Stimulated activated CD4-positive, alpha-beta T cell treated with anti-CD3 and anti-CD28 coated beads, TNF-alpha, amount 100 ng/mL, for 48 hours (primary cell): ENCODE results near the gene PALLD.

Experiments
- DNase-seq, 3 donors: peaks; one replicate each; pipeline ENCODE4 v3.0.0-alpha.2; 2020; ENCODE audit warnings: low read depth in 3 of 3

The PALLD gene

GRCh38 chr4:168592676-168593075 is 95.8 kb downstream of the PALLD start:
- no peak for DNase-seq

GRCh38 chr4:168593399-168593798 is 96.5 kb downstream of the PALLD start:
- no peak for DNase-seq

- no peak for DNase-seq
Measured at GRCh38 chr4:168594121-168594520, 97.3 kb downstream of the PALLD start.

- no peak for DNase-seq
Measured at GRCh38 chr4:168598191-168598590, 101.3 kb downstream of the PALLD start.

GRCh38 chr4:168600796-168601583 is 104.1 kb downstream of the PALLD start:
- DNase-seq = no peak

- DNase-seq = no peak
Measured at GRCh38 chr4:168601899-168602298, 105.0 kb downstream of the PALLD start.

- DNase-seq = no peak
Measured at GRCh38 chr4:168604496-168605373, 107.9 kb downstream of the PALLD start.

- DNase-seq = no peak
Measured at GRCh38 chr4:168605411-168605810, 108.6 kb downstream of the PALLD start.

- DNase-seq = no peak
Measured at GRCh38 chr4:168607215-168607614, 110.4 kb downstream of the PALLD start.

- no peak for DNase-seq
Measured at GRCh38 chr4:168608771-168609170, 111.9 kb downstream of the PALLD start.

- DNase-seq = no peak
Measured at GRCh38 chr4:168609369-168609768, 112.5 kb downstream of the PALLD start.

GRCh38 chr4:168610911-168611530 is 114.2 kb downstream of the PALLD start:
- no peak for DNase-seq

GRCh38 chr4:168612450-168613135 is 115.7 kb downstream of the PALLD start:
- DNase-seq = no peak

- DNase-seq = no peak
Measured at GRCh38 chr4:168613869-168614268, 117.0 kb downstream of the PALLD start.

GRCh38 chr4:168614281-168615057 is 117.6 kb downstream of the PALLD start:
- no peak for DNase-seq

GRCh38 chr4:168615294-168616065 is 118.6 kb downstream of the PALLD start:
- no peak for DNase-seq

- DNase-seq = no peak
Measured at GRCh38 chr4:168618577-168619265, 121.9 kb downstream of the PALLD start.

- DNase-seq = no peak
Measured at GRCh38 chr4:168619266-168619631, 122.4 kb downstream of the PALLD start.

GRCh38 chr4:168621806-168622589 is 125.1 kb downstream of the PALLD start:
- DNase-seq = no peak
